Heart left ventricle (tissue), 16 donors: Measurements from ENCODE around the gene PTGER3. TPM values are rescaled to one million over a fixed set of nuclear protein-coding genes. Genes with fewer than 3 reads are reported as not detected.

Source experiments
- ATAC-seq, 4 donors: fragments of 200-7000 bp; cut with Tn5 transposase; one replicate each; pipeline ENCODE4 v1.9.1; 2020 to 2022; ENCODE audit warnings: moderate library complexity in 4 of 4, mild to moderate bottlenecking in 3 of 4, moderate number of reproducible peaks in 1 of 4
- DNase-seq, 5 donors: peaks; one replicate each; pipeline ENCODE4 v3.0.0-alpha.2; 2020
- H3K27ac ChIP-seq, 12 donors: fragments of 200-600 bp; sonication (generic) in 4 of 12; one replicate each; pipeline versions ENCODE4 v1.5.0 to v1.8.0; 2016 to 2022; ENCODE audit warnings: mild to moderate bottlenecking in 2 of 12
- H3K27me3 ChIP-seq, 9 donors: fragments of 200-600 bp; sonication (generic) in 2 of 9; one replicate each; pipeline versions ENCODE4 v1.5.1 to v1.8.0; 2016 to 2022; ENCODE audit warnings: mild to moderate bottlenecking in 3 of 9
- H3K36me3 ChIP-seq, 9 donors: fragments of 200-600 bp; sonication (generic) in 2 of 9; one replicate each; pipeline versions ENCODE4 v1.5.0 to v1.8.0; 2018 to 2022; ENCODE audit warnings: mild to moderate bottlenecking in 2 of 9
- H3K4me1 ChIP-seq, 12 donors: fragments of 200-600 bp; sonication (generic) in 4 of 12; one replicate each; pipeline versions ENCODE4 v1.5.0 to v1.8.0; 2016 to 2022; ENCODE audit warnings: mild to moderate bottlenecking in 3 of 12
- H3K4me3 ChIP-seq, 12 donors: fragments of 200-600 bp; sonication (generic) in 4 of 12; one replicate each; pipeline versions ENCODE4 v1.5.0 to v1.8.0; 2017 to 2022; ENCODE audit warnings: mild to moderate bottlenecking in 9 of 12, moderate library complexity in 4 of 12
- H3K9me3 ChIP-seq, 12 donors: fragments of 200-600 bp; sonication (generic) in 4 of 12; one replicate each; pipeline versions ENCODE4 v1.5.0 to v1.8.0; 2016 to 2022; ENCODE audit warnings: mild to moderate bottlenecking in 1 of 12
- POLR2A ChIP-seq, 2 donors: fragments of 450-650 bp; IDR thresholded peaks; one replicate each; pipeline ENCODE4 v1.6.1; 2017; ENCODE audit warnings: antibody characterized with exemption in 2 of 2, mild to moderate bottlenecking in 2 of 2, moderate library complexity in 2 of 2
- WGBS, 4 donors: extraction: QIAGEN DNeasy Blood & Tissue Kit in 2 of 4; methylation state at CpG; one replicate each; pipeline versions ENCODE4 v1.1.5 to v1.1.7; 2013 to 2018; 5-methylcytosine and 5-hydroxymethylcytosine counted together
- intact Hi-C, 10 donors: fragments of 100-400 bp; cut with DNase I; formaldehyde crosslinking; loops; one replicate each; pipeline versions ENCODE4 v1.11.1 to v1.14.2; 2022
- polyA plus RNA-seq, 2 donors: library from polyadenylated mRNA; stranded (reverse); fragments of 200-250 nt; gene quantifications; one replicate each; pipeline ENCODE4 v1.2.3, GENCODE V29; 2013
- total RNA-seq, 9 donors: library from RNA; depleted of rRNA in 2 of 9; stranded (reverse); fragments of >200 nt in 2 of 9; fragmentation: NEBNext Ultra II Directional in 3 of 9; extraction: Animal tissue kit (Norgen Biotek cat#: 25700) in 3 of 9; gene quantifications; one replicate each; pipeline versions ENCODE4 v1.1.0 to v1.2.4, GENCODE V29; 2016 to 2023
- TF ChIP-seq, protein P1 (sequence below), 12 donors: fragments of 200-600 bp; sonication (generic) in 4 of 12; IDR thresholded peaks; one replicate each; pipeline versions ENCODE4 v1.5.0 to v1.8.0; 2018 to 2022; ENCODE audit warnings: antibody characterized with exemption in 12 of 12, mild to moderate bottlenecking in 5 of 12
- donor health status: ischemic (EF 13 %, LVEDD 7.1; RV severe dilation, severe dysfunction).
- donor health status: healthy with polysubstance abuse.
- donor health status: DM: no; HTN: yes; CAD: no.
- donor health status: DM: no; HTN: no; CAD: no.
- donor health status: ischemic (EF 25% LVEDD 6.9; RV normal size, moderate dysfunction).
- donor health status: ischemic (EF 25% LVEDD 5.7; RV mildly dilated, moderate dysfunction).
- donor health status: healthy.
- donor health status: DM: yes; HTN: yes; CAD: no.
- donor health status: ischemic (EF 35%, LVEDD 5.7; RV mildly dilated, moderate dysfunction).
- donor health status: nonischemic (EF 11% LVEDD 7.7; RV severe dilation, severe dysfunction).
- donor health status: DM: yes; HTN: yes; CAD: no.
- donor health status: PGD.
- donor health status: ischemic (EF 29% LVEDD 5.4; RV normal size, mild dysfunction).
- donor health status: nonischemic (EF 23%, LVEDD 6.1; RV moderate dilation, normal function).

Gene PTGER3
- total and polyA plus RNA-seq, 11 donors: 0.45 to 11.6 (median 1.3) TPM

DNA sequence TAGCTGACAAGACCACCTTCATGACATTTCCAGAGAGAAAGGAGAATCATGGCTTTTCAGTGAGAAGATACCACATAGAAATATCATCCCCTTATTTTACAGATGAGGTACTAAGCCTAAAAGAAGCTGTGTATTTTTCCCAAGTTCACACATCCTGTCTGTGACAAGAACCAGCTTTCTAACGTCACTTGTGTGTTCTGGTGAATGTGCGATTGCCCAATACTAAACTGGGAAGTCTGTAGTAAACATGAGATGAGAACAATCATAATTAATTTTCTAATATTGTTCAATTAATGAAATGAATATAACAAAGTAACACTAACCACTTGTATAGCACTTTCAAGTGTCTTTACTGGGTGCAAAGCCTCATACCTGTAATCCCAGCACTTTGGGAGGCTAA, 46.0 kb downstream of the PTGER3 start:
- DNase-seq (no peak), ATAC-seq (no peak)
- H3K4me1 ChIP-seq: no peaks in the 10 kb centered on the region
- no peak overlapping the region for H3K27ac ChIP-seq
- H3K9me3 ChIP-seq: no peaks in the 10 kb centered on the region
- intact Hi-C loops: no loop called here
- WGBS, 4 donors: 49 to 63% (median 61%) methylated on average over 2 of the region's 2 CpGs
- H3K36me3 ChIP-seq: no peaks in the 10 kb centered on the region
- peaks cover 0 to 3% (median 0%) of the 10 kb centered on the region in 9 donors for H3K27me3 ChIP-seq
- TF ChIP-seq, protein P1, sequence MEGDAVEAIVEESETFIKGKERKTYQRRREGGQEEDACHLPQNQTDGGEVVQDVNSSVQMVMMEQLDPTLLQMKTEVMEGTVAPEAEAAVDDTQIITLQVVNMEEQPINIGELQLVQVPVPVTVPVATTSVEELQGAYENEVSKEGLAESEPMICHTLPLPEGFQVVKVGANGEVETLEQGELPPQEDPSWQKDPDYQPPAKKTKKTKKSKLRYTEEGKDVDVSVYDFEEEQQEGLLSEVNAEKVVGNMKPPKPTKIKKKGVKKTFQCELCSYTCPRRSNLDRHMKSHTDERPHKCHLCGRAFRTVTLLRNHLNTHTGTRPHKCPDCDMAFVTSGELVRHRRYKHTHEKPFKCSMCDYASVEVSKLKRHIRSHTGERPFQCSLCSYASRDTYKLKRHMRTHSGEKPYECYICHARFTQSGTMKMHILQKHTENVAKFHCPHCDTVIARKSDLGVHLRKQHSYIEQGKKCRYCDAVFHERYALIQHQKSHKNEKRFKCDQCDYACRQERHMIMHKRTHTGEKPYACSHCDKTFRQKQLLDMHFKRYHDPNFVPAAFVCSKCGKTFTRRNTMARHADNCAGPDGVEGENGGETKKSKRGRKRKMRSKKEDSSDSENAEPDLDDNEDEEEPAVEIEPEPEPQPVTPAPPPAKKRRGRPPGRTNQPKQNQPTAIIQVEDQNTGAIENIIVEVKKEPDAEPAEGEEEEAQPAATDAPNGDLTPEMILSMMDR (IDR thresholded peaks at IDR 0.05): no peak
- TF ChIP-seq POLR2A (IDR thresholded peaks at IDR 0.05): no peak
- H3K4me3 ChIP-seq: no peak overlapping the region

DNA sequence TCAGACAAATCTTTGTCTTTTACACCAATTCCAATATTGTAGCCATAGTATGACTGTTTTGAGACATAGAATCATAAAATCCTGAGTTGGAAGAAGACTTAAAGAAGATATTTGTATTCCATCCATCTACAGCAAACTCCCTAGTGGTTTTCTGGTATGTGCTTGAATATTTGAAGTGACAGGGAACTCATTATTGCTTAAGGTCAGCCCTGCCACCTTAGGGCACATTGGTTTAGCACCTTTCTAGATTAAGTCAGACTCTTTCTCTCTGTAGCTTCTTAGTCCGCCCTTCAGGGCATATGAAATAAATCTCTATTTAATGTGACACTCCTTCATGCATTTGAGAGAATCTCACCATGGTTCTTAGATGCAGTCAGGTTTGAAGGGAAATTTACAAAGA, 49.8 kb downstream of the PTGER3 start:
- no peak for ATAC-seq
- WGBS, 4 donors: 80 to 93% (median 83%) methylated on average over 1 of the region's 1 CpG
- no peak overlapping the region for H3K27ac ChIP-seq

DNA sequence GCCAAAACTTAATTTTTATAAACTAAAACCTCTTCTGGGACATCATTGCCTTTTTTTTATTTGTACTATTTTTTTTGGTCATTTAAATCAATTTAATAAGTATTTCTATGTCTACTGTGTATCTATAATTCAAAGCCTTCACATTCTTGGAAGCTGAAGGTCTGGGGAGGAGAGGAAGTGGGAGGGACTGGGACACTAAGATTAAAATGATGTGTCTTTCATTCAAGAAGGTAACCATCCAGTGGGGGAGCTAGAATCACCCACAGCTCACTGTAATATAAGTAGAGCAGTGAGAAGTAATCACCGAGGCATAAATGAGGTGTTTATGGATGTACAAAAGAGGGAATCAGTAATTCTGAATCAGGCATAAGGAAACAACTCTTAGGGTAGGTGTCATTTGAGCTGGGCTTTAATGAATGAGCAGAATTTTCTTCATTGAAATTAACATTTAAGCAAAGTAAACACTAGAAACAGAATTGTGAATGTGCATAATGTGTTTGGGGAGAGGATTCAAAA, 52.8 kb downstream of the PTGER3 start:
- H3K27ac ChIP-seq: no peak overlapping the region
- H3K9me3 ChIP-seq: no peaks in the 10 kb centered on the region
- H3K4me3 ChIP-seq: no peak overlapping the region
- no peaks in the 10 kb centered on the region for H3K36me3 ChIP-seq
- no peak for DNase-seq
- ATAC-seq: no peak
- WGBS, 4 donors: 78 to 89% (median 79%) methylated on average over 1 of the region's 1 CpG
- H3K4me1 ChIP-seq: no peaks in the 10 kb centered on the region
- intact Hi-C loops: no loop called here
- H3K27me3 ChIP-seq: peaks cover 0 to 3% (median 0%) of the 10 kb centered on the region in 9 donors
- no peak for TF ChIP-seq POLR2A (IDR thresholded peaks at IDR 0.05)
- TF ChIP-seq, protein P1 (IDR thresholded peaks at IDR 0.05): no peak

More for the DNA sequence above, 49.8 kb downstream of the PTGER3 start:
- DNase-seq: no peak
- no peaks in the 10 kb centered on the region for H3K4me1 ChIP-seq
- H3K36me3 ChIP-seq: no peaks in the 10 kb centered on the region
- intact Hi-C loops: no loop called here
- no peak overlapping the region for H3K4me3 ChIP-seq
- peaks cover 0 to 3% (median 0%) of the 10 kb centered on the region in 9 donors for H3K27me3 ChIP-seq
- no peaks in the 10 kb centered on the region for H3K9me3 ChIP-seq
- no peak for TF ChIP-seq POLR2A (IDR thresholded peaks at IDR 0.05)
- TF ChIP-seq, protein P1 (IDR thresholded peaks at IDR 0.05): no peak

DNA sequence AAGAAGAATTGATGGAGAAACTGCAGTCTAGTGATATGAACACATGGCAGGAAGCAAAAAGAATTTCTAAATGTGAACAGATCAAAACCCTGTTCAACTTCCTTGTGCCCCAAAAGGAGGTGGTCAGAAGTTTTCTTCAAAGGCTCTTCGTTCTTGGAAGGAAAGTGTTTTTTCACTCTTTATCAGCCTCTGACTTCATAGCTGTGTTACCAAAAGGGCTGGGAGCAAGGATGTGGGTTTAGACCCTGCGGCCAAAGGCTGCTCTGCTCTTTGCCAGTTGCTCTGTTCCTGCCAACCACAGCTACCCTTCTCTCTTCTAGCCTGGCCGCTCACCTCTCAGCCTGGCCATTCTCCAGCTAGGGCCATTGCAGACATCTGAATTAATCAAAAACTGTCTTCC, 53.8 kb downstream of the PTGER3 start:
- Histone ChIP-seq H3K27ac (no peak overlapping the region), H3K36me3 (no peaks in the 10 kb centered on the region), H3K4me3 (no peak overlapping the region), H3K4me1 (no peaks in the 10 kb centered on the region), H3K9me3 (no peaks in the 10 kb centered on the region), H3K27me3 (peaks cover 0 to 3% (median 0%) of the 10 kb centered on the region in 9 donors)
- WGBS, 4 donors: 58 to 73% (median 65%) methylated on average over 3 of the region's 3 CpGs
- DNase-seq (no peak), ATAC-seq (no peak)
- intact Hi-C loops: no loop called here
- no peak for TF ChIP-seq POLR2A (IDR thresholded peaks at IDR 0.05)

DNA sequence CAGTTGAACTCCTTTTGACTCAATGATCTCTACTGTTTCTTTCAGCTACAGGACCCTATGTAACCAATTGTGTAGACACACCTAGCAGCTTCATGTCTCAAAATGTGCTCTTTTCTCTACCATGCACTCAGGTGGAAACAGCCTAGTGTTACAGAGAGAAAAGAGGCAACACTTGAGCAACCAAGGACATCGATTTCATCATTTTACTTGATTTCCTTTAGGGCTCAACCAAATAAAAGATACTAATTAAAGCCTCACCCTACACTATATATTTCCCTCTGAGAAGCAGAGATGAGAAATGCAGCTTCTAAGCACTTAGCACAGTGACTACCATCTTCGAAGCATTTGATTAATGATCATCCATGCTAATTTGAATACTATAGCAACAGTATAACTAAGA, 55.1 kb downstream of the PTGER3 start:
- intact Hi-C loops: no loop called here
- Histone ChIP-seq H3K27ac (no peak overlapping the region), H3K9me3 (no peaks in the 10 kb centered on the region), H3K4me1 (no peaks in the 10 kb centered on the region), H3K27me3 (peaks cover 0 to under 1% (median 0%) of the 10 kb centered on the region in 9 donors), H3K4me3 (no peak overlapping the region), H3K36me3 (no peaks in the 10 kb centered on the region)
- WGBS, 4 donors: 88 to 95% (median 92%) methylated on average over 2 of the region's 2 CpGs
- ATAC-seq (no peak), DNase-seq (no peak)
- TF ChIP-seq, protein P1 (IDR thresholded peaks at IDR 0.05): no peak
- TF ChIP-seq POLR2A (IDR thresholded peaks at IDR 0.05): no peak
